ENCODE measurements around the gene BIN2.

DNA sequence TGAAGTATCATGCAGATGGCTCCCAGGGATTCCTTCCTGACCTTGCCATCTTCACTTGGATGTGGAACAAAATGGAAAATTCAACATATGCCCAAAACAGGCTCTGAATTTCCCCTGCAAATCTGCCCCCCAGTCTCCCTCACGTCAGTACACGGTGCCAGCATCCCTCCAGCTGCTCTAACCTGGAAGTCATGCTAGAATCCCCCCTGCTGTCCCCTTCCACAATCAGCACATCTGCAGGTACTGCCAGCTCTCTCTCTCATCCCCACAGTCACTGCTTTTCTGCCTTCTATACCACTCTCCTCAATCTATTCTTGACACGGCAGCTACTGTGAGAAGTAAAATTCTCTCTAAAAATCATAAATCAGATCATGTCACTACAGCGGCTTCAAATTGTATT, 45.6 kb upstream of the BIN2 start:
- TF ChIP-seq EZH2 (IDR thresholded peaks at IDR 0.05) (no peak), POLR2AphosphoS5 (IDR thresholded peaks at IDR 0.05; ENCODE audit: borderline replicate concordance, low read depth, low read length) (no peak)
